ENCODE data around the gene EFNB1. TPM values are rescaled to one million over a fixed set of nuclear protein-coding genes. Genes with fewer than 3 reads are reported as not detected.

The EFNB1 gene
- total and polyA plus RNA-seq, 9 of the 15 experiments (the other 6 are each of a cell fraction or from before 2014, with no cell fraction given), result 0.01 to 2.1 (median 0.99) TPM; not detected in 1

GRCh38 chrX:68843992-68844391, 15.2 kb downstream of the EFNB1 start:
- no peak overlapping the region for H3K9ac ChIP-seq (ENCODE audit: insufficient read depth in 1 of 2, low read depth in 2 of 2, low read length in 2 of 2)
- CTCF ChIA-PET (ENCODE audit: low intra/inter-chr PET ratio), result no interaction called here

More at GRCh38 chrX:68843992-68844391, 15.2 kb downstream of the EFNB1 start:
- H3K4me3 ChIP-seq, result no peak overlapping the region
- H3K9me3 ChIP-seq (replicated peaks; ENCODE audit: control insufficient read depth, insufficient read depth, low read depth, low read length), result no peaks in the 10 kb centered on the region
- 0% methylated on average over 1 of the region's 1 CpG for WGBS (ENCODE audit: insufficient coverage, low coverage, missing lambda C conversion rate)
- POLR2A ChIA-PET, result no interaction called here
- intact Hi-C loops (cut with micrococcal nuclease), result no loop called here
- FAIRE-seq (no peak), ATAC-seq (no peak), DNase-seq (ENCODE audit: extremely low read depth in 1 of 4, low spot score in 3 of 4) (no peak)
- H2AFZ ChIP-seq (ENCODE audit: low read depth, low read length), result no peak overlapping the region
- H3K27me3 ChIP-seq (ENCODE audit: control insufficient read depth in 2 of 2, insufficient read depth in 2 of 2, low read length in 2 of 2), result peaks cover 0 to 8% of the 10 kb centered on the region in 2 experiments; a peak in 1 of 5 replicates
- in situ Hi-C loops (cut with MboI), result no loop called here
- no peaks in the 10 kb centered on the region for H3K9me1 ChIP-seq (ENCODE audit: control insufficient read depth, insufficient read depth, low read length)
- H3K4me2 ChIP-seq (ENCODE audit: insufficient read depth, low read length), result no peak overlapping the region
- H3K36me3 ChIP-seq (ENCODE audit: control insufficient read depth, insufficient read depth, low read length), result no peaks in the 10 kb centered on the region
- TF ChIP-seq CUX1 (CRISPR knock-in tag; IDR thresholded peaks at IDR 0.05) (no peak), NBN (IDR thresholded peaks at IDR 0.05; ENCODE audit: low read depth) (no peak), EZH2 (IDR thresholded peaks at IDR 0.05; ENCODE audit: borderline replicate concordance, low read depth, low read length) (no peak), ZNF408 (CRISPR knock-in tag; IDR thresholded peaks at IDR 0.05; ENCODE audit: low read depth) (no peak), EHMT2 (IDR thresholded peaks at IDR 0.05) (no peak), CREB5 (CRISPR knock-in tag; IDR thresholded peaks at IDR 0.05) (no peak), GTF2B (IDR thresholded peaks at IDR 0.05; ENCODE audit: extremely low read depth, insufficient read length) (no peak), POLR3G (IDR thresholded peaks at IDR 0.05; ENCODE audit: extremely low read depth, insufficient read length, insufficient replicate concordance) (no peak), E2F1 (CRISPR knock-in tag; IDR thresholded peaks at IDR 0.05) (no peak), ZNF778 (CRISPR knock-in tag; IDR thresholded peaks at IDR 0.05) (no peak), MEF2A (IDR thresholded peaks at IDR 0.05; ENCODE audit: control insufficient read depth, low read depth, low read length) (no peak), ZSCAN29 (IDR thresholded peaks at IDR 0.05) (no peak), TGIF2 (CRISPR knock-in tag; IDR thresholded peaks at IDR 0.05) (no peak), MLLT1 (IDR thresholded peaks at IDR 0.05) (no peak)
- H3K79me2 ChIP-seq (ENCODE audit: control insufficient read depth, insufficient read depth, low read length), result no peaks in the 10 kb centered on the region
- no peaks in the 10 kb centered on the region for H4K20me1 ChIP-seq (replicated peaks; ENCODE audit: control insufficient read depth, insufficient read depth, low read length)
- no peaks in the 10 kb centered on the region for H3K4me1 ChIP-seq (replicated peaks in 1 of 2; ENCODE audit: control insufficient read depth in 2 of 2, insufficient read depth in 2 of 2, low read length in 2 of 2)
- H3K27ac ChIP-seq (ENCODE audit: extremely low read depth, low read depth, low read length), result no peak overlapping the region
- BruUV-seq (replicated peaks), result no TSS peak

All from K562 (cell line).